Endothelial cell of umbilical vein (primary cell): ENCODE measurements around the gene NR4A1. TPM values are rescaled to one million over a fixed set of nuclear protein-coding genes. Genes with fewer than 3 reads are reported as not detected.

Source experiments
- BruUV-seq: library from RNA; stranded (reverse); fragments of 400-500 nt; replicated peaks from 2 replicates; lab custom pipeline; 2021; lab: Mats Ljungman, UMichigan
- CTCF ChIA-PET: fragments of 300-600, 350-600 bp; sonication (Branson Sonifier 250); formaldehyde crosslinking; loops from one replicate; lab custom pipeline; 2021; ENCODE audit warnings: antibody characterized with exemption, inconsistent platforms; lab: Charles Lee
- POLR2A ChIA-PET: fragments of 300-600, 350-600 bp; sonication (Branson Sonifier 250); formaldehyde crosslinking; loops from one replicate; lab custom pipeline; 2021; ENCODE audit warnings: antibody characterized with exemption, inconsistent platforms; lab: Charles Lee
- DNase-seq: peaks from one replicate; pipeline ENCODE4 v3.0.0-alpha.2; 2011; ENCODE audit warnings: low read depth, low spot score
- FAIRE-seq: peaks from 2 replicates; lab custom pipeline; 2011; peaks lifted over from hg19 to GRCh38; lab: Jason Lieb, UNC
- H2AFZ ChIP-seq: 2 replicates; pipeline ENCODE4 v1.6.0; 2012; ENCODE audit warnings: low read depth, low read length, control low read depth, inconsistent platforms
- H3K27ac ChIP-seq: 2 replicates; pipeline ENCODE4 v1.5.1; 2011; ENCODE audit warnings: low read depth, mild to moderate bottlenecking, control low read depth, low read length, moderate library complexity; ENCODE audit not compliant: insufficient read depth
- H3K27me3 ChIP-seq, 2 experiments: 2 replicates each; pipeline versions ENCODE4 v1.6.0 to v1.6.1; 2011; ENCODE audit warnings: low read length in 2 of 2, mixed read lengths in 1 of 2; ENCODE audit not compliant: control insufficient read depth in 2 of 2, insufficient read depth in 2 of 2
- H3K36me3 ChIP-seq, 2 experiments: 2 replicates in 1 of 2; 3 replicates in 1 of 2; pipeline ENCODE4 v1.5.1; 2011; ENCODE audit warnings: low read length in 2 of 2, mild to moderate bottlenecking in 1 of 2, moderate library complexity in 1 of 2; ENCODE audit not compliant: control insufficient read depth in 2 of 2, insufficient read depth in 2 of 2; ENCODE audit errors: extremely low read depth in 1 of 2
- H3K4me1 ChIP-seq: 3 replicates; pipeline ENCODE4 v1.5.1; 2011; ENCODE audit warnings: mild to moderate bottlenecking, low read length; ENCODE audit not compliant: control insufficient read depth, insufficient read depth; ENCODE audit errors: extremely low read depth
- H3K4me2 ChIP-seq: 2 replicates; pipeline ENCODE4 v1.6.1; 2011; ENCODE audit warnings: low read length, control low read depth, mixed read lengths; ENCODE audit not compliant: insufficient read depth
- H3K4me3 ChIP-seq, 3 experiments: fragments of 200-600 bp in 1 of 3; sonication (generic), shearing (Covaris generic) in 1 of 3; replicated peaks in 1 of 3; 2 replicates each; pipeline ENCODE4 v1.5.1; 2011 to 2016; ENCODE audit warnings: control low read depth in 3 of 3, low read length in 3 of 3, mild to moderate bottlenecking in 2 of 3, inconsistent platforms in 1 of 3, low read depth in 1 of 3, moderate library complexity in 1 of 3; ENCODE audit not compliant: insufficient read depth in 1 of 3
- H3K79me2 ChIP-seq: 2 replicates; pipeline ENCODE4 v1.6.0; 2012; ENCODE audit warnings: low read length, inconsistent platforms; ENCODE audit not compliant: control insufficient read depth, insufficient read depth
- H3K9ac ChIP-seq: replicated peaks from 2 replicates; pipeline ENCODE3; 2011; ENCODE audit warnings: low read length, control low read depth; ENCODE audit not compliant: insufficient read depth; ENCODE audit errors: extremely low read depth
- H3K9me1 ChIP-seq: replicated peaks from 3 replicates; pipeline ENCODE4 v1.6.0; 2011; ENCODE audit warnings: mild to moderate bottlenecking, low read length; ENCODE audit not compliant: control insufficient read depth, insufficient read depth; ENCODE audit errors: extremely low read depth
- H3K9me3 ChIP-seq: replicated peaks from 2 replicates; pipeline ENCODE4 v1.5.1; 2012; ENCODE audit warnings: low read length, inconsistent platforms; ENCODE audit not compliant: control insufficient read depth, insufficient read depth
- H4K20me1 ChIP-seq: replicated peaks from 2 replicates; pipeline ENCODE3; 2011; ENCODE audit warnings: mild to moderate bottlenecking, low read length; ENCODE audit not compliant: control insufficient read depth, insufficient read depth; ENCODE audit errors: extremely low read depth
- CTCF ChIP-seq, 2 donors: IDR thresholded peaks; 1 replicate in 1 of 2; 2 replicates in 1 of 2; pipeline ENCODE4 v1.5.1; 2011; ENCODE audit warnings: low read length in 2 of 2, mild to moderate bottlenecking in 2 of 2, moderate library complexity in 2 of 2, control low read depth in 1 of 2, inconsistent platforms in 1 of 2, low read depth in 1 of 2; ENCODE audit not compliant: insufficient read depth in 1 of 2; ENCODE audit errors: extremely low read depth in 1 of 2
- EZH2 ChIP-seq: IDR thresholded peaks from 2 replicates; pipeline ENCODE4 v1.6.1; 2012; ENCODE audit warnings: borderline replicate concordance, low read depth, mild to moderate bottlenecking, moderate library complexity, low read length, inconsistent platforms; ENCODE audit not compliant: severe bottlenecking
- FOS ChIP-seq: IDR thresholded peaks from 2 replicates; pipeline ENCODE4 v1.6.1; 2011; ENCODE audit warnings: mild to moderate bottlenecking, low read length, moderate library complexity, borderline replicate concordance; ENCODE audit not compliant: insufficient read depth
- GATA2 ChIP-seq: IDR thresholded peaks from 2 replicates; pipeline ENCODE4 v1.7.0; 2011; ENCODE audit warnings: low read depth, mild to moderate bottlenecking, moderate library complexity, mixed read lengths, low read length; ENCODE audit not compliant: insufficient read length, insufficient read depth
- JUN ChIP-seq: IDR thresholded peaks from 2 replicates; pipeline ENCODE4 v1.6.1; 2011; ENCODE audit warnings: borderline replicate concordance, low read depth; ENCODE audit not compliant: insufficient read length, insufficient read depth
- MAX ChIP-seq: IDR thresholded peaks from 2 replicates; pipeline ENCODE4 v1.6.1; 2011; ENCODE audit not compliant: insufficient read depth, insufficient read length
- MYC ChIP-seq: IDR thresholded peaks from one replicate; pipeline ENCODE4 v1.6.1; 2011; ENCODE audit warnings: mild to moderate bottlenecking, low read depth, low read length
- POLR2A ChIP-seq: IDR thresholded peaks from 2 replicates; pipeline ENCODE4 v1.6.1; 2012; ENCODE audit warnings: low read depth, mild to moderate bottlenecking, control low read depth, low read length
- POLR2AphosphoS5 ChIP-seq: IDR thresholded peaks from 2 replicates; pipeline ENCODE4 v1.6.1; 2012; ENCODE audit warnings: low read depth, mild to moderate bottlenecking, control low read depth, low read length, moderate library complexity; ENCODE audit not compliant: insufficient read depth
- dilution Hi-C: fragments of 300-500 bp; cut with MboI; formaldehyde crosslinking; loops from one replicate; pipeline ENCODE4 v1.15.0; 2019; ENCODE audit warnings: low sequenced_read_pairs; ENCODE audit not compliant: extremely low pct_ligation_motif_present
- intact Hi-C: fragments of 100-400 bp; cut with micrococcal nuclease; formaldehyde crosslinking; loops from one replicate; pipeline ENCODE4 v1.10.0; 2022
- polyA plus RNA-seq, 4 experiments: library from polyadenylated mRNA; depleted of rRNA in 3 of 4; stranded (reverse) in 3 of 4; unstranded in 1 of 4; fragments of >200 nt; gene quantifications; 2 replicates each; pipeline versions ENCODE4 v1.2.1 to v1.2.3, GENCODE V29; 2011 to 2012; ENCODE audit warnings: missing spikeins in 1 of 4
- total RNA-seq: library from RNA; stranded (reverse); gene quantifications from 2 replicates; pipeline ENCODE4 v1.2.3, GENCODE V29; 2021

The NR4A1 gene
- total and polyA plus RNA-seq, 2 donors (not counting 3 experiments of a cell fraction or from before 2014, with no cell fraction given), result 6.8 to 18.2 TPM

- Histone ChIP-seq H3K36me3 (peaks cover 19 to 20% of the 10 kb centered on the region in 2 experiments), H3K4me3 (peak overlapping the region; percentile 72 to 95 (median 83)), H3K79me2 (peaks cover 32% of the 10 kb centered on the region), H3K4me2 (peak overlapping the region; percentile 68), H2AFZ (no peak overlapping the region), H3K27me3 (no peaks in the 10 kb centered on the region), H4K20me1 (no peaks in the 10 kb centered on the region), H3K9me1 (no peaks in the 10 kb centered on the region), H3K4me1 (peaks cover 42% of the 10 kb centered on the region), H3K9me3 (no peaks in the 10 kb centered on the region), H3K27ac (peak overlapping the region; percentile 78), H3K9ac (peak overlapping the region; percentile 93)
- dilution Hi-C loops, result no loop called here
- intact Hi-C loops, result no loop called here
- peak; percentile 62 for FAIRE-seq
- ChIA-PET POLR2A (interaction anchor here (0.8 to 5.8 kb wide), 2 partner anchors 13 to 98 kb away, joined by 4 to 221 read pairs; no protein-coding TSS in a partner anchor), CTCF (interaction anchor here (1.3 to 11.4 kb wide), 2 partner anchors 13 to 15 kb away, joined by 3 to 946 read pairs; no protein-coding TSS in a partner anchor)
- no peak for TF ChIP-seq POLR2AphosphoS5
- TF ChIP-seq MAX, result no peak
- no peak for TF ChIP-seq CTCF (IDR thresholded peaks at IDR 0.05; ENCODE audit: extremely low read depth in 1 of 2, insufficient read depth in 1 of 2, low read depth in 1 of 2, low read length in 2 of 2)
- TF ChIP-seq FOS, result no peak
- TF ChIP-seq GATA2, result no peak
- no peak for TF ChIP-seq EZH2
- no peak for TF ChIP-seq JUN
- TF ChIP-seq POLR2A, result no peak
- no peak for TF ChIP-seq MYC
- DNase-seq, result no peak
- BruUV-seq, result no TSS peak
Measured at GRCh38 chr12:52007982-52008510, 43.2 kb upstream of the NR4A1 start.
